Liver (tissue), 9 donors: ENCODE data around the gene CDIPT. TPM values are rescaled to one million over a fixed set of nuclear protein-coding genes. Genes with fewer than 3 reads are reported as not detected.

ENCODE experiments used
- DNase-seq: peaks from one replicate; pipeline ENCODE4 v3.0.0-alpha.2; 2017; ENCODE audit warnings: low spot score
- H3K27ac ChIP-seq, 2 donors: one replicate each; pipeline ENCODE4 v1.7.0; 2013; ENCODE audit warnings: inconsistent platforms in 2 of 2, low read length in 2 of 2, control low read depth in 1 of 2, low read depth in 1 of 2, mild to moderate bottlenecking in 1 of 2
- H3K27me3 ChIP-seq, 4 donors: one replicate each; pipeline versions ENCODE4 v1.6.1 to v1.7.0; 2013; ENCODE audit warnings: low read length in 3 of 4, inconsistent platforms in 1 of 4, mild to moderate bottlenecking in 1 of 4, moderate library complexity in 1 of 4; ENCODE audit not compliant: control insufficient read depth in 4 of 4, insufficient read depth in 4 of 4
- H3K36me3 ChIP-seq, 4 donors: one replicate each; pipeline versions ENCODE4 v1.6.1 to v1.7.0; 2013; ENCODE audit warnings: low read length in 3 of 4, mild to moderate bottlenecking in 3 of 4, low read depth in 1 of 4, moderate library complexity in 1 of 4; ENCODE audit not compliant: control insufficient read depth in 4 of 4, insufficient read depth in 3 of 4
- H3K4me1 ChIP-seq, 4 donors: one replicate each; pipeline versions ENCODE4 v1.6.1 to v1.7.0; 2013; ENCODE audit warnings: low read length in 3 of 4, mild to moderate bottlenecking in 3 of 4, moderate library complexity in 1 of 4; ENCODE audit not compliant: control insufficient read depth in 4 of 4, insufficient read depth in 4 of 4
- H3K4me3 ChIP-seq, 3 donors: one replicate each; pipeline versions ENCODE4 v1.6.1 to v1.7.0; 2013; ENCODE audit warnings: low read length in 3 of 3, control low read depth in 1 of 3, low read depth in 1 of 3, mild to moderate bottlenecking in 1 of 3
- H3K9ac ChIP-seq, 2 donors: one replicate each; pipeline ENCODE4 v1.7.0; 2013; ENCODE audit warnings: low read length in 2 of 2, mild to moderate bottlenecking in 2 of 2, moderate library complexity in 2 of 2, control low read depth in 1 of 2, low read depth in 1 of 2
- H3K9me3 ChIP-seq, 4 donors: one replicate each; pipeline versions ENCODE4 v1.6.1 to v1.7.0; 2013; ENCODE audit warnings: low read length in 3 of 4; ENCODE audit not compliant: control insufficient read depth in 4 of 4
- CTCF ChIP-seq: fragments of 150-350 bp; IDR thresholded peaks from 2 replicates; pipeline ENCODE4 v1.5.1; 2017; ENCODE audit warnings: improper control_type of control experiment, low read depth, low read length; ENCODE audit not compliant: missing input control
- EGR1 ChIP-seq, 2 donors: IDR thresholded peaks; 2 replicates each; pipeline ENCODE4 v1.6.1; 2016 to 2018; ENCODE audit warnings: antibody characterized with exemption in 2 of 2, low read depth in 2 of 2
- FOXA1 ChIP-seq: IDR thresholded peaks from 2 replicates; pipeline ENCODE4 v1.6.1; 2016; ENCODE audit warnings: antibody characterized with exemption
- FOXA2 ChIP-seq: IDR thresholded peaks from 2 replicates; pipeline ENCODE4 v1.6.1; 2016; ENCODE audit warnings: antibody characterized with exemption
- GABPA ChIP-seq, 2 donors: IDR thresholded peaks in 1 of 2; conservative IDR thresholded peaks in 1 of 2; 2 replicates each; pipeline ENCODE4 v1.6.1; 2016; ENCODE audit warnings: antibody characterized with exemption in 2 of 2, mild to moderate bottlenecking in 1 of 2, moderate library complexity in 1 of 2
- HNF4A ChIP-seq, 2 donors: conservative IDR thresholded peaks; 2 replicates each; pipeline ENCODE4 v1.6.1; 2016; ENCODE audit warnings: antibody characterized with exemption in 2 of 2, mild to moderate bottlenecking in 2 of 2
- HNF4G ChIP-seq: IDR thresholded peaks from 2 replicates; pipeline ENCODE4 v1.6.1; 2016; ENCODE audit warnings: antibody characterized with exemption
- JUND ChIP-seq, 2 donors: IDR thresholded peaks; 2 replicates each; pipeline ENCODE4 v1.6.1; 2016; ENCODE audit warnings: antibody characterized with exemption in 2 of 2
- NR2F2 ChIP-seq: IDR thresholded peaks from 2 replicates; pipeline ENCODE4 v1.6.1; 2016; ENCODE audit warnings: antibody characterized with exemption
- RAD21 ChIP-seq, 2 donors: IDR thresholded peaks; 2 replicates each; pipeline ENCODE4 v1.6.1; 2016; ENCODE audit warnings: antibody characterized with exemption in 2 of 2, mild to moderate bottlenecking in 2 of 2
- RXRA ChIP-seq, 2 donors: IDR thresholded peaks; 2 replicates each; pipeline ENCODE4 v1.6.1; 2017 to 2018; ENCODE audit warnings: antibody characterized with exemption in 2 of 2, mild to moderate bottlenecking in 1 of 2
- SP1 ChIP-seq: IDR thresholded peaks from 2 replicates; pipeline ENCODE4 v1.6.1; 2018; ENCODE audit warnings: antibody characterized with exemption, mild to moderate bottlenecking
- TAF1 ChIP-seq: conservative IDR thresholded peaks from 2 replicates; pipeline ENCODE4 v1.6.1; 2016; ENCODE audit warnings: antibody characterized with exemption, mild to moderate bottlenecking
- YY1 ChIP-seq: IDR thresholded peaks from 2 replicates; pipeline ENCODE4 v1.6.1; 2016; ENCODE audit warnings: antibody characterized with exemption, mild to moderate bottlenecking
- WGBS: extraction: QIAGEN DNeasy Blood & Tissue Kit; methylation state at CpG from one replicate; pipeline ENCODE4 v1.1.7; 2013; 5-methylcytosine and 5-hydroxymethylcytosine counted together
- polyA plus RNA-seq, 2 donors: library from polyadenylated mRNA; stranded (reverse) in 1 of 2; unstranded in 1 of 2; fragments of 200-250 nt in 1 of 2; fragments of >200 nt in 1 of 2; fragmentation: Nextera tagmentation in 1 of 2; extraction: Ambion mirVana in 1 of 2; gene quantifications; one replicate each; pipeline versions ENCODE4 v1.2.1 to v1.2.3, GENCODE V29; 2013 to 2015
- total RNA-seq, 2 donors: library from RNA; depleted of rRNA; stranded (reverse); fragments of >200 nt; gene quantifications; one replicate each; pipeline ENCODE4 v1.2.3, GENCODE V29; 2014
- TF ChIP-seq, protein P1 (sequence below): IDR thresholded peaks from 2 replicates; pipeline ENCODE4 v1.6.1; 2016; ENCODE audit warnings: antibody characterized with exemption, mild to moderate bottlenecking
- TF ChIP-seq, protein P2 (sequence below): IDR thresholded peaks from 2 replicates; pipeline ENCODE4 v1.6.1; 2016; ENCODE audit warnings: antibody characterized with exemption
- TF ChIP-seq, protein P3 (sequence below): IDR thresholded peaks from 2 replicates; pipeline ENCODE4 v1.6.1; 2016; ENCODE audit warnings: antibody characterized with exemption
- TF ChIP-seq, protein P4 (sequence below): IDR thresholded peaks from 2 replicates; pipeline ENCODE4 v1.6.1; 2016; ENCODE audit warnings: antibody characterized with exemption
- donor health status: healthy.
- donor health status: healthy.
- donor health status: healthy.
- donor health status: healthy.
- donor health status: healthy.

Gene CDIPT
- total and polyA plus RNA-seq, 4 donors = 31.4 to 102 (median 38.4) TPM

DNA sequence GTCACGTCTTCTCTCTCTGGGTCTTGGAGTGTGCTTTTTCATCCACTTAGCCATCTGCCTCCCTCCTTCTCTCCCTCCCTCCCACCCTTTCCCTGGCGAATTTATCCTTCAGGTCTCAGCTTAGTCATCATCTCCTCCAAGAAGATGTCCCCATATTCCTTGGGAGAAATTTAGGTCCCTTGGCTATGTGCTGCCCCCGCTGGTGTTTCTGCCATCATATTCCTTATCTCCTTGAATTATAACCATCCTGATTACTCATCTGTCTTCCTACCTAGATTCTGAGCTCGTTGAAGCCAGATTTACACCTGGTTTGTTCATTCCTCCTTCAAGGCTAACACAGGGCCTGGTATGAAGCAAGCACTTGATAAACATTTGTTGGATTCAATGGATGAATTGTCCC is 31.3 kb upstream of the CDIPT start:
- H3K36me3 ChIP-seq = no peaks in the 10 kb centered on the region
- no peak overlapping the region for H3K4me3 ChIP-seq
- no peak overlapping the region for H3K9ac ChIP-seq
- TF ChIP-seq, protein P1, sequence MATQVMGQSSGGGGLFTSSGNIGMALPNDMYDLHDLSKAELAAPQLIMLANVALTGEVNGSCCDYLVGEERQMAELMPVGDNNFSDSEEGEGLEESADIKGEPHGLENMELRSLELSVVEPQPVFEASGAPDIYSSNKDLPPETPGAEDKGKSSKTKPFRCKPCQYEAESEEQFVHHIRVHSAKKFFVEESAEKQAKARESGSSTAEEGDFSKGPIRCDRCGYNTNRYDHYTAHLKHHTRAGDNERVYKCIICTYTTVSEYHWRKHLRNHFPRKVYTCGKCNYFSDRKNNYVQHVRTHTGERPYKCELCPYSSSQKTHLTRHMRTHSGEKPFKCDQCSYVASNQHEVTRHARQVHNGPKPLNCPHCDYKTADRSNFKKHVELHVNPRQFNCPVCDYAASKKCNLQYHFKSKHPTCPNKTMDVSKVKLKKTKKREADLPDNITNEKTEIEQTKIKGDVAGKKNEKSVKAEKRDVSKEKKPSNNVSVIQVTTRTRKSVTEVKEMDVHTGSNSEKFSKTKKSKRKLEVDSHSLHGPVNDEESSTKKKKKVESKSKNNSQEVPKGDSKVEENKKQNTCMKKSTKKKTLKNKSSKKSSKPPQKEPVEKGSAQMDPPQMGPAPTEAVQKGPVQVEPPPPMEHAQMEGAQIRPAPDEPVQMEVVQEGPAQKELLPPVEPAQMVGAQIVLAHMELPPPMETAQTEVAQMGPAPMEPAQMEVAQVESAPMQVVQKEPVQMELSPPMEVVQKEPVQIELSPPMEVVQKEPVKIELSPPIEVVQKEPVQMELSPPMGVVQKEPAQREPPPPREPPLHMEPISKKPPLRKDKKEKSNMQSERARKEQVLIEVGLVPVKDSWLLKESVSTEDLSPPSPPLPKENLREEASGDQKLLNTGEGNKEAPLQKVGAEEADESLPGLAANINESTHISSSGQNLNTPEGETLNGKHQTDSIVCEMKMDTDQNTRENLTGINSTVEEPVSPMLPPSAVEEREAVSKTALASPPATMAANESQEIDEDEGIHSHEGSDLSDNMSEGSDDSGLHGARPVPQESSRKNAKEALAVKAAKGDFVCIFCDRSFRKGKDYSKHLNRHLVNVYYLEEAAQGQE = no peak
- TF ChIP-seq EGR1 (IDR thresholded peaks at IDR 0.05; ENCODE audit: low read depth in 2 of 2) (no peak), GABPA (IDR thresholded peaks at IDR 0.05 in 1 of 2, conservative IDR thresholded peaks at IDR 0.05 in 1 of 2) (no peak), FOXA1 (no peak), YY1 (no peak), HNF4A (conservative IDR thresholded peaks at IDR 0.05) (no peak), NR2F2 (no peak), SP1 (no peak), FOXA2 (no peak), JUND (IDR thresholded peaks at IDR 0.05) (no peak), RAD21 (IDR thresholded peaks at IDR 0.05) (no peak), RXRA (IDR thresholded peaks at IDR 0.05) (no peak), HNF4G (no peak), TAF1 (no peak), CTCF (no peak)
- TF ChIP-seq, protein P2, sequence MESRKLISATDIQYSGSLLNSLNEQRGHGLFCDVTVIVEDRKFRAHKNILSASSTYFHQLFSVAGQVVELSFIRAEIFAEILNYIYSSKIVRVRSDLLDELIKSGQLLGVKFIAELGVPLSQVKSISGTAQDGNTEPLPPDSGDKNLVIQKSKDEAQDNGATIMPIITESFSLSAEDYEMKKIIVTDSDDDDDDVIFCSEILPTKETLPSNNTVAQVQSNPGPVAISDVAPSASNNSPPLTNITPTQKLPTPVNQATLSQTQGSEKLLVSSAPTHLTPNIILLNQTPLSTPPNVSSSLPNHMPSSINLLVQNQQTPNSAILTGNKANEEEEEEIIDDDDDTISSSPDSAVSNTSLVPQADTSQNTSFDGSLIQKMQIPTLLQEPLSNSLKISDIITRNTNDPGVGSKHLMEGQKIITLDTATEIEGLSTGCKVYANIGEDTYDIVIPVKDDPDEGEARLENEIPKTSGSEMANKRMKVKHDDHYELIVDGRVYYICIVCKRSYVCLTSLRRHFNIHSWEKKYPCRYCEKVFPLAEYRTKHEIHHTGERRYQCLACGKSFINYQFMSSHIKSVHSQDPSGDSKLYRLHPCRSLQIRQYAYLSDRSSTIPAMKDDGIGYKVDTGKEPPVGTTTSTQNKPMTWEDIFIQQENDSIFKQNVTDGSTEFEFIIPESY = no peak
- TF ChIP-seq, protein P3, sequence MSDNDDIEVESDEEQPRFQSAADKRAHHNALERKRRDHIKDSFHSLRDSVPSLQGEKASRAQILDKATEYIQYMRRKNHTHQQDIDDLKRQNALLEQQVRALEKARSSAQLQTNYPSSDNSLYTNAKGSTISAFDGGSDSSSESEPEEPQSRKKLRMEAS = no peak
- TF ChIP-seq, protein P4, sequence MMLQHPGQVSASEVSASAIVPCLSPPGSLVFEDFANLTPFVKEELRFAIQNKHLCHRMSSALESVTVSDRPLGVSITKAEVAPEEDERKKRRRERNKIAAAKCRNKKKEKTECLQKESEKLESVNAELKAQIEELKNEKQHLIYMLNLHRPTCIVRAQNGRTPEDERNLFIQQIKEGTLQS = no peak
- DNase-seq = no peak
- H3K9me3 ChIP-seq = no peaks in the 10 kb centered on the region
- WGBS = 78% methylated on average over 4 of the region's 4 CpGs
- H3K27me3 ChIP-seq = peaks cover 0 to 6% (median 1%) of the 10 kb centered on the region in 4 donors
- H3K4me1 ChIP-seq = peaks cover 0 to 2% (median 0%) of the 10 kb centered on the region in 4 donors
- H3K27ac ChIP-seq = no peak overlapping the region
